Activated CD4-positive, alpha-beta T cell treated with anti-CD3 and anti-CD28 coated beads for 36 hours (primary cell): ENCODE data around the gene TRAPPC8. TPM values are rescaled to one million over a fixed set of nuclear protein-coding genes. Genes with fewer than 3 reads are reported as not detected.

Experiments used
- ATAC-seq: fragments of 200-7000 bp; cut with Tn5 transposase; one replicate; pipeline ENCODE4 v1.10.0; 2021; ENCODE audit warnings: mild to moderate bottlenecking, moderate library complexity
- CTCF ChIA-PET: fragments of 350-600 bp; sonication (Branson Sonifier 250); formaldehyde crosslinking; loops from one replicate; lab custom pipeline; 2021; ENCODE audit warnings: antibody characterized with exemption; lab: Charles Lee
- POLR2A ChIA-PET: fragments of 350-600 bp; sonication (Branson Sonifier 250); formaldehyde crosslinking; loops from one replicate; lab custom pipeline; 2021; ENCODE audit warnings: antibody characterized with exemption, inconsistent platforms; lab: Charles Lee
- DNase-seq: peaks from one replicate; pipeline ENCODE4 v3.0.0-alpha.2; 2020
- H3K27ac Mint-ChIP-seq: one replicate; pipeline ENCODE4 v1.8.0; 2021; ENCODE audit warnings: mixed read lengths
- H3K27me3 Mint-ChIP-seq: one replicate; pipeline ENCODE4 v1.8.0; 2021; ENCODE audit warnings: mixed read lengths
- H3K36me3 Mint-ChIP-seq: one replicate; pipeline ENCODE4 v1.8.0; 2021; ENCODE audit warnings: low read depth, mixed read lengths
- H3K4me1 Mint-ChIP-seq: one replicate; pipeline ENCODE4 v1.8.0; 2021; ENCODE audit warnings: mixed read lengths
- H3K4me3 Mint-ChIP-seq: one replicate; pipeline ENCODE4 v1.8.0; 2021; ENCODE audit warnings: mild to moderate bottlenecking, moderate library complexity, mixed read lengths
- H3K9me3 Mint-ChIP-seq: one replicate; pipeline ENCODE4 v1.8.0; 2021; ENCODE audit warnings: low read depth, mixed read lengths
- intact Hi-C, 2 experiments: fragments of 100-400 bp; cut with DNase I in 1 of 2; cut with micrococcal nuclease in 1 of 2; formaldehyde crosslinking; loops; one replicate each; pipeline versions ENCODE4 v1.14.2 to v1.15.1; 2022 to 2024; cut with DNase I, micrococcal nuclease
- total RNA-seq, 2 experiments: library from RNA; stranded (reverse); gene quantifications; one replicate each; pipeline ENCODE4 v1.2.3, GENCODE V29; 2021

Gene TRAPPC8
- total RNA-seq, 2 experiments from 2014 or later, result 23.3 to 24.2 TPM

GRCh38 chr18:31892936-31893335, 50.0 kb downstream of the TRAPPC8 start:
- Mint-ChIP-seq H3K27ac (no peak overlapping the region), H3K27me3 (no peaks in the 10 kb centered on the region), H3K36me3 (peaks cover 35% of the 10 kb centered on the region), H3K9me3 (peaks cover 2% of the 10 kb centered on the region), H3K4me3 (no peak overlapping the region), H3K4me1 (no peaks in the 10 kb centered on the region)
- intact Hi-C loops, result no loop called here
- no peak for ATAC-seq
- DNase-seq, result no peak
- ChIA-PET CTCF (interaction anchor here (1.7 kb wide), 1 partner anchor 14 kb away, joined by 3 read pairs; no protein-coding TSS in a partner anchor), POLR2A (no interaction called here)

- DNase-seq (no peak), ATAC-seq (no peak)
- H3K4me1 Mint-ChIP-seq, result no peaks in the 10 kb centered on the region
- intact Hi-C loops, result no loop called here
- no peak overlapping the region for H3K4me3 Mint-ChIP-seq
- H3K9me3 Mint-ChIP-seq, result peaks cover 2% of the 10 kb centered on the region
- H3K36me3 Mint-ChIP-seq, result peaks cover 43% of the 10 kb centered on the region
- H3K27me3 Mint-ChIP-seq, result no peaks in the 10 kb centered on the region
- POLR2A ChIA-PET, result no interaction called here
- H3K27ac Mint-ChIP-seq, result no peak overlapping the region
- CTCF ChIA-PET, result interaction anchor here (0.7 kb wide), 1 partner anchor 524 kb away, joined by 3 read pairs; no protein-coding TSS in a partner anchor
Observed at GRCh38 chr18:31891566-31891965, 51.4 kb downstream of the TRAPPC8 start.

GRCh38 chr18:31884020-31884419, 58.9 kb downstream of the TRAPPC8 start:
- Mint-ChIP-seq H3K9me3 (peaks cover 12% of the 10 kb centered on the region), H3K4me3 (no peak overlapping the region), H3K27ac (no peak overlapping the region), H3K4me1 (peaks cover 13% of the 10 kb centered on the region), H3K27me3 (no peaks in the 10 kb centered on the region), H3K36me3 (peaks cover 77% of the 10 kb centered on the region)
- ATAC-seq, result no peak
- intact Hi-C loops, result loop anchor here in 1 of 2 experiments (5.0 kb wide), 1 partner anchor 42 kb away; no protein-coding TSS in a partner anchor
- no peak for DNase-seq
- ChIA-PET POLR2A (interaction anchor here (0.6 kb wide), 1 partner anchor 10 kb away, joined by 4 read pairs; no protein-coding TSS in a partner anchor), CTCF (interaction anchor here (1.0 kb wide), 2 partner anchors 12 to 20 kb away, joined by 3 to 4 read pairs; no protein-coding TSS in a partner anchor)

GRCh38 chr18:31880186-31880898, 62.6 kb downstream of the TRAPPC8 start:
- ChIA-PET CTCF (interaction anchor here (0.7 kb wide), 1 partner anchor 29 kb away, joined by 3 read pairs; no protein-coding TSS in a partner anchor), POLR2A (interaction anchor here (0.6 kb wide), 1 partner anchor 592 kb away, joined by 4 read pairs; no protein-coding TSS in a partner anchor)
- Mint-ChIP-seq H3K36me3 (peaks cover 73% of the 10 kb centered on the region), H3K4me1 (peaks cover 14% of the 10 kb centered on the region), H3K4me3 (no peak overlapping the region), H3K27me3 (no peaks in the 10 kb centered on the region), H3K27ac (no peak overlapping the region), H3K9me3 (peaks cover 10% of the 10 kb centered on the region)
- DNase-seq, result no peak
- intact Hi-C loops, result loop anchor here in 1 of 2 experiments (5.0 kb wide), 1 partner anchor 38 kb away; no protein-coding TSS in a partner anchor
- no peak for ATAC-seq

GRCh38 chr18:31878358-31878757, 64.6 kb downstream of the TRAPPC8 start:
- H3K27ac Mint-ChIP-seq, result no peak overlapping the region
- ChIA-PET CTCF (interaction anchor here (0.6 kb wide), 1 partner anchor 884 kb away, joined by 3 read pairs; no protein-coding TSS in a partner anchor), POLR2A (no interaction called here)
- ATAC-seq, result no peak
- intact Hi-C loops, result loop anchor here in 1 of 2 experiments (5.0 kb wide), 1 partner anchor 639 kb away; no protein-coding TSS in a partner anchor
- DNase-seq, result no peak
- no peaks in the 10 kb centered on the region for H3K27me3 Mint-ChIP-seq
- no peak overlapping the region for H3K4me3 Mint-ChIP-seq
- H3K9me3 Mint-ChIP-seq, result peaks cover 10% of the 10 kb centered on the region
- H3K36me3 Mint-ChIP-seq, result peaks cover 67% of the 10 kb centered on the region
- H3K4me1 Mint-ChIP-seq, result peaks cover 14% of the 10 kb centered on the region

- no peaks in the 10 kb centered on the region for H3K27me3 Mint-ChIP-seq
- H3K9me3 Mint-ChIP-seq, result peaks cover 10% of the 10 kb centered on the region
- peaks cover 68% of the 10 kb centered on the region for H3K36me3 Mint-ChIP-seq
- ChIA-PET POLR2A (no interaction called here), CTCF (interaction anchor here (0.6 kb wide), 2 partner anchors 27 to 885 kb away, joined by 3 read pairs; no protein-coding TSS in a partner anchor)
- intact Hi-C loops, result loop anchor here in 1 of 2 experiments (5.0 kb wide), 1 partner anchor 639 kb away; no protein-coding TSS in a partner anchor
- no peak overlapping the region for H3K4me3 Mint-ChIP-seq
- H3K4me1 Mint-ChIP-seq, result peaks cover 14% of the 10 kb centered on the region
- ATAC-seq, result no peak
- H3K27ac Mint-ChIP-seq, result no peak overlapping the region
- DNase-seq, result no peak
Observed at GRCh38 chr18:31877900-31878299, 65.0 kb downstream of the TRAPPC8 start.

GRCh38 chr18:31876707-31877106, 66.2 kb downstream of the TRAPPC8 start:
- CTCF ChIA-PET, result no interaction called here

GRCh38 chr18:31875301-31875700, 67.6 kb downstream of the TRAPPC8 start:
- CTCF ChIA-PET, result no interaction called here
- POLR2A ChIA-PET, result no interaction called here
- intact Hi-C loops, result loop anchor here in 1 of 2 experiments (5.0 kb wide), 1 partner anchor 642 kb away; no protein-coding TSS in a partner anchor
- H3K9me3 Mint-ChIP-seq, result peaks cover under 1% of the 10 kb centered on the region
- DNase-seq (no peak), ATAC-seq (no peak)
- peaks cover 11% of the 10 kb centered on the region for H3K4me1 Mint-ChIP-seq
- no peaks in the 10 kb centered on the region for H3K27me3 Mint-ChIP-seq
- H3K36me3 Mint-ChIP-seq, result peaks cover 55% of the 10 kb centered on the region
- H3K4me3 Mint-ChIP-seq, result no peak overlapping the region
- H3K27ac Mint-ChIP-seq, result no peak overlapping the region

More at GRCh38 chr18:31876707-31877106, 66.2 kb downstream of the TRAPPC8 start:
- DNase-seq (no peak), ATAC-seq (no peak)
- POLR2A ChIA-PET, result no interaction called here
- Mint-ChIP-seq H3K27ac (no peak overlapping the region), H3K27me3 (no peaks in the 10 kb centered on the region), H3K9me3 (peaks cover 7% of the 10 kb centered on the region), H3K36me3 (peaks cover 63% of the 10 kb centered on the region), H3K4me3 (no peak overlapping the region), H3K4me1 (peaks cover 14% of the 10 kb centered on the region)
- intact Hi-C loops, result loop anchor here in 1 of 2 experiments (5.0 kb wide), 1 partner anchor 641 kb away; no protein-coding TSS in a partner anchor

GRCh38 chr18:31863103-31863502, 79.8 kb downstream of the TRAPPC8 start:
- intact Hi-C loops, result loop anchor here in 1 of 2 experiments (5.0 kb wide), 1 partner anchor 94 kb away; no protein-coding TSS in a partner anchor
- no peaks in the 10 kb centered on the region for H3K27me3 Mint-ChIP-seq
- no peak for DNase-seq
- H3K27ac Mint-ChIP-seq, result no peak overlapping the region
- CTCF ChIA-PET, result no interaction called here
- no peak for ATAC-seq
- peaks cover 2% of the 10 kb centered on the region for H3K4me1 Mint-ChIP-seq
- no peaks in the 10 kb centered on the region for H3K9me3 Mint-ChIP-seq
- POLR2A ChIA-PET, result no interaction called here
- no peak overlapping the region for H3K4me3 Mint-ChIP-seq
- H3K36me3 Mint-ChIP-seq, result peaks cover 28% of the 10 kb centered on the region

GRCh38 chr18:31860488-31860887, 82.4 kb downstream of the TRAPPC8 start:
- DNase-seq (no peak), ATAC-seq (no peak)
- Mint-ChIP-seq H3K9me3 (no peaks in the 10 kb centered on the region), H3K27ac (no peak overlapping the region), H3K36me3 (peaks cover 34% of the 10 kb centered on the region), H3K27me3 (no peaks in the 10 kb centered on the region), H3K4me1 (peaks cover 2% of the 10 kb centered on the region), H3K4me3 (no peak overlapping the region)
- ChIA-PET POLR2A (interaction anchor here (0.7 kb wide), 1 partner anchor 106 kb away, joined by 10 read pairs; no protein-coding TSS in a partner anchor), CTCF (interaction anchor here (1.8 kb wide), 1 partner anchor 117 kb away, joined by 4 read pairs; no protein-coding TSS in a partner anchor)
- intact Hi-C loops, result loop anchor here in 1 of 2 experiments (5.0 kb wide), 1 partner anchor 97 kb away; no protein-coding TSS in a partner anchor

- intact Hi-C loops, result no loop called here
- CTCF ChIA-PET, result interaction anchor here (1.6 kb wide), 1 partner anchor 8 kb away, joined by 5 read pairs; no protein-coding TSS in a partner anchor
- no peaks in the 10 kb centered on the region for H3K9me3 Mint-ChIP-seq
- POLR2A ChIA-PET, result interaction anchor here (0.7 kb wide), 1 partner anchor 268 kb away, joined by 5 read pairs; no protein-coding TSS in a partner anchor
- DNase-seq (no peak), ATAC-seq (no peak)
- no peak overlapping the region for H3K4me3 Mint-ChIP-seq
- H3K36me3 Mint-ChIP-seq, result peaks cover 45% of the 10 kb centered on the region
- H3K27ac Mint-ChIP-seq, result no peak overlapping the region
- H3K4me1 Mint-ChIP-seq, result peaks cover 2% of the 10 kb centered on the region
- H3K27me3 Mint-ChIP-seq, result no peaks in the 10 kb centered on the region
Observed at GRCh38 chr18:31857526-31858106, 85.3 kb downstream of the TRAPPC8 start.
